Measurements from ENCODE around the gene OVOL2.
"Not testable (repeated sequence)": the region's sequence is repeated elsewhere in the genome, so short reads cannot be mapped to it uniquely, and the experiment has no call there.

OVOL2 gene

GRCh38 chr20:18031888-18032509, 25.7 kb downstream of the OVOL2 start:
- H3K4me3 ChIP-seq (ENCODE audit: low read length): no peak overlapping the region
- no peak overlapping the region for H3K9ac ChIP-seq (ENCODE audit: low read depth, low read length)
- WGBS: 93% methylated on average over 6 of the region's 7 CpGs
- H3K27me3 ChIP-seq (ENCODE audit: insufficient read depth, low read length): no peaks in the 10 kb centered on the region
- no peaks in the 10 kb centered on the region for H3K36me3 ChIP-seq (ENCODE audit: insufficient read depth, low read length)
- no peak overlapping the region for H3K27ac ChIP-seq (ENCODE audit: low read depth, low read length)
- no peaks in the 10 kb centered on the region for H3K9me3 ChIP-seq (ENCODE audit: insufficient read depth, low read depth, low read length)
- H3K4me1 ChIP-seq (ENCODE audit: insufficient read depth, low read length): peaks cover 5% of the 10 kb centered on the region; the same call in 1 of the 2 replicates

- Histone ChIP-seq H3K4me1 (ENCODE audit: insufficient read depth, low read length) (peaks cover 5% of the 10 kb centered on the region; the same call in 1 of the 2 replicates), H3K27me3 (ENCODE audit: insufficient read depth, low read length) (no peaks in the 10 kb centered on the region), H3K9me3 (ENCODE audit: insufficient read depth, low read depth, low read length) (no peaks in the 10 kb centered on the region), H3K36me3 (ENCODE audit: insufficient read depth, low read length) (no peaks in the 10 kb centered on the region), H3K9ac (ENCODE audit: low read depth, low read length) (no peak overlapping the region), H3K27ac (ENCODE audit: low read depth, low read length) (no peak overlapping the region), H3K4me3 (ENCODE audit: low read length) (no peak overlapping the region)
- 96% methylated on average over 15 of the region's 15 CpGs for WGBS
These were observed 26.7 kb downstream of the OVOL2 start for GRCh38 chr20:18031050-18031449.

GRCh38 chr20:18030020-18030419, 27.7 kb downstream of the OVOL2 start:
- Histone ChIP-seq H3K9ac (ENCODE audit: low read depth, low read length) (no peak overlapping the region), H3K27me3 (ENCODE audit: insufficient read depth, low read length) (no peaks in the 10 kb centered on the region), H3K4me3 (ENCODE audit: low read length) (no peak overlapping the region), H3K4me1 (ENCODE audit: insufficient read depth, low read length) (peaks cover 5% of the 10 kb centered on the region; the same call in 1 of the 2 replicates), H3K9me3 (ENCODE audit: insufficient read depth, low read depth, low read length) (no peaks in the 10 kb centered on the region), H3K27ac (ENCODE audit: low read depth, low read length) (no peak overlapping the region), H3K36me3 (ENCODE audit: insufficient read depth, low read length) (no peaks in the 10 kb centered on the region)
- 83% methylated on average over 8 of the region's 8 CpGs for WGBS

- H3K4me1 ChIP-seq (ENCODE audit: insufficient read depth, low read length); H3K4me3 ChIP-seq (ENCODE audit: low read length); H3K27me3 ChIP-seq (ENCODE audit: insufficient read depth, low read length); H3K27ac ChIP-seq (ENCODE audit: low read depth, low read length); H3K9me3 ChIP-seq (ENCODE audit: insufficient read depth, low read depth, low read length); H3K9ac ChIP-seq (ENCODE audit: low read depth, low read length): not testable (repeated sequence)
- peaks cover 20% of the 10 kb centered on the region for H3K36me3 ChIP-seq (ENCODE audit: insufficient read depth, low read length)
- 91% methylated on average over 7 of the region's 7 CpGs for whole genome bisulfite sequencing
These were observed 30.7 kb downstream of the OVOL2 start for GRCh38 chr20:18027011-18027410.

- H3K4me1 ChIP-seq (ENCODE audit: insufficient read depth, low read length): no peaks in the 10 kb centered on the region
- H3K9ac ChIP-seq (ENCODE audit: low read depth, low read length): no peak overlapping the region
- H3K4me3 ChIP-seq (ENCODE audit: low read length): no peak overlapping the region
- H3K27me3 ChIP-seq (ENCODE audit: insufficient read depth, low read length): no peaks in the 10 kb centered on the region
- WGBS: 90% methylated on average over 15 of the region's 15 CpGs
- no peak overlapping the region for H3K27ac ChIP-seq (ENCODE audit: low read depth, low read length)
- H3K36me3 ChIP-seq (ENCODE audit: insufficient read depth, low read length): peaks cover 20% of the 10 kb centered on the region
- H3K9me3 ChIP-seq (ENCODE audit: insufficient read depth, low read depth, low read length): no peaks in the 10 kb centered on the region
These were observed 33.0 kb downstream of the OVOL2 start for GRCh38 chr20:18024606-18025127.

GRCh38 chr20:18020931-18021330, 36.8 kb downstream of the OVOL2 start:
- WGBS: 92% methylated on average over 7 of the region's 7 CpGs
- Histone ChIP-seq H3K36me3 (ENCODE audit: insufficient read depth, low read length) (peaks cover 20% of the 10 kb centered on the region), H3K4me1 (ENCODE audit: insufficient read depth, low read length) (no peaks in the 10 kb centered on the region), H3K4me3 (ENCODE audit: low read length) (no peak overlapping the region), H3K27ac (ENCODE audit: low read depth, low read length) (no peak overlapping the region), H3K9me3 (ENCODE audit: insufficient read depth, low read depth, low read length) (no peaks in the 10 kb centered on the region), H3K27me3 (ENCODE audit: insufficient read depth, low read length) (no peaks in the 10 kb centered on the region), H3K9ac (ENCODE audit: low read depth, low read length) (no peak overlapping the region)

- no peaks in the 10 kb centered on the region for H3K9me3 ChIP-seq (ENCODE audit: insufficient read depth, low read depth, low read length)
- WGBS: 13% methylated on average over 1 of the region's 1 CpG
- no peak overlapping the region for H3K27ac ChIP-seq (ENCODE audit: low read depth, low read length)
- peaks cover 16% of the 10 kb centered on the region; the same call in 1 of the 2 replicates for H3K36me3 ChIP-seq (ENCODE audit: insufficient read depth, low read length)
- H3K9ac ChIP-seq (ENCODE audit: low read depth, low read length): no peak overlapping the region
- no peaks in the 10 kb centered on the region for H3K27me3 ChIP-seq (ENCODE audit: insufficient read depth, low read length)
- H3K4me1 ChIP-seq (ENCODE audit: insufficient read depth, low read length): no peaks in the 10 kb centered on the region
- no peak overlapping the region for H3K4me3 ChIP-seq (ENCODE audit: low read length)
These were observed 38.6 kb downstream of the OVOL2 start for GRCh38 chr20:18019068-18019467.

GRCh38 chr20:18018100-18018499, 39.6 kb downstream of the OVOL2 start:
- Histone ChIP-seq H3K9me3 (ENCODE audit: insufficient read depth, low read depth, low read length) (no peaks in the 10 kb centered on the region), H3K27me3 (ENCODE audit: insufficient read depth, low read length) (no peaks in the 10 kb centered on the region), H3K36me3 (ENCODE audit: insufficient read depth, low read length) (peaks cover 11% of the 10 kb centered on the region; the same call in 1 of the 2 replicates), H3K4me1 (ENCODE audit: insufficient read depth, low read length) (no peaks in the 10 kb centered on the region), H3K27ac (ENCODE audit: low read depth, low read length) (no peak overlapping the region), H3K4me3 (ENCODE audit: low read length) (no peak overlapping the region), H3K9ac (ENCODE audit: low read depth, low read length) (no peak overlapping the region)
- WGBS: 93% methylated on average over 10 of the region's 10 CpGs

- Histone ChIP-seq H3K27me3 (ENCODE audit: insufficient read depth, low read length) (no peaks in the 10 kb centered on the region), H3K4me1 (ENCODE audit: insufficient read depth, low read length) (no peaks in the 10 kb centered on the region), H3K9ac (ENCODE audit: low read depth, low read length) (no peak overlapping the region), H3K9me3 (ENCODE audit: insufficient read depth, low read depth, low read length) (no peaks in the 10 kb centered on the region), H3K36me3 (ENCODE audit: insufficient read depth, low read length) (no peaks in the 10 kb centered on the region; the same call in 1 of the 2 replicates), H3K4me3 (ENCODE audit: low read length) (no peak overlapping the region), H3K27ac (ENCODE audit: low read depth, low read length) (no peak overlapping the region)
- WGBS: 94% methylated on average over 3 of the region's 3 CpGs
These were observed 40.9 kb downstream of the OVOL2 start for GRCh38 chr20:18016772-18017171.

- no peaks in the 10 kb centered on the region for H3K36me3 ChIP-seq (ENCODE audit: insufficient read depth, low read length)
- 92% methylated on average over 6 of the region's 6 CpGs for WGBS
- H3K9me3 ChIP-seq (ENCODE audit: insufficient read depth, low read depth, low read length): no peaks in the 10 kb centered on the region
- no peak overlapping the region for H3K9ac ChIP-seq (ENCODE audit: low read depth, low read length)
- no peaks in the 10 kb centered on the region for H3K27me3 ChIP-seq (ENCODE audit: insufficient read depth, low read length)
- H3K4me1 ChIP-seq (ENCODE audit: insufficient read depth, low read length): no peaks in the 10 kb centered on the region
- H3K27ac ChIP-seq (ENCODE audit: low read depth, low read length): no peak overlapping the region
- no peak overlapping the region for H3K4me3 ChIP-seq (ENCODE audit: low read length)
These were observed 43.3 kb downstream of the OVOL2 start for GRCh38 chr20:18014411-18014810.

GRCh38 chr20:18012901-18013300, 44.8 kb downstream of the OVOL2 start:
- H3K36me3 ChIP-seq (ENCODE audit: insufficient read depth, low read length): no peaks in the 10 kb centered on the region
- no peak overlapping the region for H3K9ac ChIP-seq (ENCODE audit: low read depth, low read length)
- WGBS: 100% methylated on average over 2 of the region's 2 CpGs
- H3K4me3 ChIP-seq (ENCODE audit: low read length): no peak overlapping the region
- no peaks in the 10 kb centered on the region for H3K27me3 ChIP-seq (ENCODE audit: insufficient read depth, low read length)
- H3K4me1 ChIP-seq (ENCODE audit: insufficient read depth, low read length): no peaks in the 10 kb centered on the region
- no peak overlapping the region for H3K27ac ChIP-seq (ENCODE audit: low read depth, low read length)
- no peaks in the 10 kb centered on the region for H3K9me3 ChIP-seq (ENCODE audit: insufficient read depth, low read depth, low read length)
